ENCODE measurements around the gene EIF4EBP2.

DNA sequence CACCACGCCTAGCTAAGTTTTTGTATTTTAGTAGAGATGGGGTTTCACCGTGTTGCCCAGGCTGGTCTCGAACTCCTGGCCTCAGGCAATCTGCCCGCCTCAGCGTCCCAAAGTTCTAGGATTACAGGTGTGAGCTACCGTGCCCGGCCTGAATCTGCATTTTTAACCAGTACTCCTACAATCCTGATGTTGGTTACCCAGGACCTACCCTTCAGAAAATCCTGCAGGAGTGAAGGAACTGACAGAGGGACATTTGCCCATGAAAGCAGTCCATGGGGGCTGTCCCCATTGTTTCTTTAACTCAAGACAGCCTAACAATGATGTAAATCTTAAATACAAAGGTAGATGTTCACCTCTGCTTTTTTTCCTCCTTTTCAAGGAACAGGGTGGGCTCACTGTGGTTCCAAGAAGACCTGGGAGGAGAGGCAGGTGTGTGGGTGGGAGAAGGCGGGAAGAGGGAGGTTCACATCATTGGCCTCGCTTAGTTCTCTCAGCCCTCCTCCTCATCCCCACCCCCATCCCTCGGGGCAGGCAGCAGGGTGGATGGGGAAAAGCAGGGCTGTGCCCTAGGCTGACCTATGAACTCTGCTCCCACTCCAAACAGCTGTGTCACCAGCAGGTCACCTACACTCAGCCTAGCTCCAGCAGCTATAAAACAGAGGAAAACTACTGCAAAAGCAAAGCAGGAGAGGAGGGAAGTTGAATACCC, 35.0 kb upstream of the EIF4EBP2 start:
- TF ChIP-seq, protein P1, sequence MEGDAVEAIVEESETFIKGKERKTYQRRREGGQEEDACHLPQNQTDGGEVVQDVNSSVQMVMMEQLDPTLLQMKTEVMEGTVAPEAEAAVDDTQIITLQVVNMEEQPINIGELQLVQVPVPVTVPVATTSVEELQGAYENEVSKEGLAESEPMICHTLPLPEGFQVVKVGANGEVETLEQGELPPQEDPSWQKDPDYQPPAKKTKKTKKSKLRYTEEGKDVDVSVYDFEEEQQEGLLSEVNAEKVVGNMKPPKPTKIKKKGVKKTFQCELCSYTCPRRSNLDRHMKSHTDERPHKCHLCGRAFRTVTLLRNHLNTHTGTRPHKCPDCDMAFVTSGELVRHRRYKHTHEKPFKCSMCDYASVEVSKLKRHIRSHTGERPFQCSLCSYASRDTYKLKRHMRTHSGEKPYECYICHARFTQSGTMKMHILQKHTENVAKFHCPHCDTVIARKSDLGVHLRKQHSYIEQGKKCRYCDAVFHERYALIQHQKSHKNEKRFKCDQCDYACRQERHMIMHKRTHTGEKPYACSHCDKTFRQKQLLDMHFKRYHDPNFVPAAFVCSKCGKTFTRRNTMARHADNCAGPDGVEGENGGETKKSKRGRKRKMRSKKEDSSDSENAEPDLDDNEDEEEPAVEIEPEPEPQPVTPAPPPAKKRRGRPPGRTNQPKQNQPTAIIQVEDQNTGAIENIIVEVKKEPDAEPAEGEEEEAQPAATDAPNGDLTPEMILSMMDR (optimal IDR thresholded peaks at IDR 0.05 in 1 of 3, IDR thresholded peaks at IDR 0.05 in 1 of 3, conservative IDR thresholded peaks at IDR 0.05 in 1 of 3; ENCODE audit: extremely low read depth in 1 of 3, insufficient read depth in 2 of 3, low read length in 3 of 3), result no peak
- TF ChIP-seq EZH2 (IDR thresholded peaks at IDR 0.05; ENCODE audit: low read length), result no peak
